ENCODE results near the gene FOSB. TPM values are rescaled to one million over a fixed set of nuclear protein-coding genes. Genes with fewer than 3 reads are reported as not detected.
"Not testable (repeated sequence)": the region's sequence is repeated elsewhere in the genome, so short reads cannot be mapped to it uniquely, and the experiment has no call there.

Gene FOSB
- total RNA-seq, 1 donor from 2014 or later, result 17.2 TPM

- H3K36me3 Mint-ChIP-seq (ENCODE audit: low read depth), result peaks cover 16% of the 10 kb centered on the region
- no peaks in the 10 kb centered on the region for H3K9me3 Mint-ChIP-seq
- H3K27me3 Mint-ChIP-seq (ENCODE audit: insufficient read depth), result no peaks in the 10 kb centered on the region
- intact Hi-C loops (cut with micrococcal nuclease), result loop anchor here (1.0 to 5.0 kb wide), 6 partner anchors 15 to 331 kb away; partner anchors contain the start of genes BLOC1S3, FOSB, POLR1G and TRAPPC6A
- H3K4me3 Mint-ChIP-seq, result peak overlapping the region; percentile 97
- peaks cover 27% of the 10 kb centered on the region for H3K4me1 Mint-ChIP-seq (ENCODE audit: low read depth)
- no peak for DNase-seq (ENCODE audit: low spot score)
- H3K27ac Mint-ChIP-seq, result peak overlapping the region; percentile 48
Observed at GRCh38 chr19:45507872-45508416, 40.1 kb downstream of the FOSB start.

DNA sequence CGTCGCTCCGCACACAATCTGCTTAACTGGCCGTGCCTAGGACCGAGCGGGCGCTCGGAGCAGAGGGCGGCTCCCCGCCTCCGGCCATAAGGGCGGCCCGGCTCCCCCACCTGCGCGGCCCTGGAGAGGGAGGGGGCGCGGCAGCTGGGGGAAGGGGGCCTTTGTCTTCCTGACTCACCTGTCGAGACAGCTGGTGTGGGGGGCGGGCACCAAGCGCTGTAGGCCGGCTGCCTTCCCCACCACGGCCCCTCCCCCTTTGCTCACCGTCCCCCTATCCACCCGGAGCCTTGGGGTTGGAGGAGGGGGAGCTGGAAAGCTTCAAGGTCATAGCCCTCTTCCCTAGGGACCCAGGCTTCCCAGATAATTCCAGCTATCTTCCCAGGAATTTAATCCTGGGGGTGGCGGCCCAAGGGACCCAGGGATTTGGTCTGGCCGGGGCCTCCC, 40.6 kb downstream of the FOSB start:
- Mint-ChIP-seq H3K27me3 (ENCODE audit: insufficient read depth) (no peaks in the 10 kb centered on the region), H3K4me3 (peak overlapping the region; percentile 97), H3K4me1 (ENCODE audit: low read depth) (peaks cover 30% of the 10 kb centered on the region), H3K36me3 (ENCODE audit: low read depth) (peaks cover 18% of the 10 kb centered on the region), H3K9me3 (no peaks in the 10 kb centered on the region), H3K27ac (peak overlapping the region; percentile 96)
- DNase-seq (ENCODE audit: low spot score), result no peak
- intact Hi-C loops (cut with micrococcal nuclease), result loop anchor here (5.0 kb wide), 1 partner anchor 331 kb away; the partner anchor contains the start of genes BLOC1S3 and TRAPPC6A

- H3K4me1 Mint-ChIP-seq (ENCODE audit: low read depth), result peaks cover 35% of the 10 kb centered on the region
- no peaks in the 10 kb centered on the region for H3K27me3 Mint-ChIP-seq (ENCODE audit: insufficient read depth)
- peak overlapping the region; percentile 96 for H3K27ac Mint-ChIP-seq
- peak overlapping the region; percentile 97 for H3K4me3 Mint-ChIP-seq
- intact Hi-C loops (cut with micrococcal nuclease), result loop anchor here (5.0 kb wide), 1 partner anchor 332 kb away; the partner anchor contains the start of genes BLOC1S3 and TRAPPC6A
- no peaks in the 10 kb centered on the region for H3K9me3 Mint-ChIP-seq
- DNase-seq (ENCODE audit: low spot score), result peak; percentile 40
- peaks cover 23% of the 10 kb centered on the region for H3K36me3 Mint-ChIP-seq (ENCODE audit: low read depth)
Observed at GRCh38 chr19:45508861-45509691, 41.3 kb downstream of the FOSB start.

- intact Hi-C loops (cut with micrococcal nuclease), result loop anchor here (5.0 kb wide), 1 partner anchor 332 kb away; the partner anchor contains the start of genes BLOC1S3 and TRAPPC6A
- H3K27me3 Mint-ChIP-seq (ENCODE audit: insufficient read depth), result no peaks in the 10 kb centered on the region
Observed at GRCh38 chr19:45509692-45510015, 41.9 kb downstream of the FOSB start.

GRCh38 chr19:45510352-45510751, 42.6 kb downstream of the FOSB start:
- H3K27me3 Mint-ChIP-seq (ENCODE audit: insufficient read depth); intact Hi-C loops (cut with micrococcal nuclease); DNase-seq (ENCODE audit: low spot score); H3K9me3 Mint-ChIP-seq: not testable (repeated sequence)
- H3K36me3 Mint-ChIP-seq (ENCODE audit: low read depth), result peaks cover 23% of the 10 kb centered on the region
- H3K4me3 Mint-ChIP-seq, result peak overlapping the region; percentile 97
- H3K27ac Mint-ChIP-seq, result peak overlapping the region; percentile 34
- H3K4me1 Mint-ChIP-seq (ENCODE audit: low read depth), result peaks cover 47% of the 10 kb centered on the region

More at GRCh38 chr19:45509692-45510015, 41.9 kb downstream of the FOSB start:
- peaks cover 40% of the 10 kb centered on the region for H3K4me1 Mint-ChIP-seq (ENCODE audit: low read depth)
- peaks cover 23% of the 10 kb centered on the region for H3K36me3 Mint-ChIP-seq (ENCODE audit: low read depth)
- H3K27ac Mint-ChIP-seq, result peak overlapping the region; percentile 96
- H3K9me3 Mint-ChIP-seq, result no peaks in the 10 kb centered on the region
- peak overlapping the region; percentile 97 for H3K4me3 Mint-ChIP-seq
- no peak for DNase-seq (ENCODE audit: low spot score)

DNA sequence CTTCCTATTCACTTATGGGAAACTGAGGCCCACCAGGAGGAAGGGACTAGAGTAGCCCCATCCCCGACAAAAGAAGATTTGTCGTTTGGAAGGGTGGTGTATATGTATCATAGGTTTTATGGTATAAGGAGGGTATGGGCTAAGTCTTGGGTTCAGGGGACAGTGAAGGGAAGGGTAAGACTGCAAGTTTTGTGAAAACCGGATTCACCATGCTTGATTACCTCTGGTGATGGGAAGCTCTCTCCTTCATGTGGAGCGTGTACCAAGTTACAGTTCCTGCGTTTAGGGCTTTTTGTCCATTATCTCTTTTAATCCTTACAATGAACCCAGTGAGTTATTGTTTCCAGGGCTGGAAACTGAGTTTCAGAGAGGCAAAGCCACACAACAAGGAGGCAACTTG, 43.3 kb downstream of the FOSB start:
- peaks cover 54% of the 10 kb centered on the region for H3K4me1 Mint-ChIP-seq (ENCODE audit: low read depth)
- peaks cover 27% of the 10 kb centered on the region for H3K36me3 Mint-ChIP-seq (ENCODE audit: low read depth)
- no peaks in the 10 kb centered on the region for H3K27me3 Mint-ChIP-seq (ENCODE audit: insufficient read depth)
- H3K4me3 Mint-ChIP-seq, result peak overlapping the region; percentile 97
- no peaks in the 10 kb centered on the region for H3K9me3 Mint-ChIP-seq
- intact Hi-C loops (cut with micrococcal nuclease), result no loop called here
- DNase-seq (ENCODE audit: low spot score), result no peak
- H3K27ac Mint-ChIP-seq, result peak overlapping the region; percentile 65

- DNase-seq (ENCODE audit: low spot score), result no peak
- intact Hi-C loops (cut with micrococcal nuclease), result no loop called here
- peak overlapping the region; percentile 63 for H3K27ac Mint-ChIP-seq
- no peaks in the 10 kb centered on the region for H3K27me3 Mint-ChIP-seq (ENCODE audit: insufficient read depth)
- H3K4me3 Mint-ChIP-seq, result peak overlapping the region; percentile 65
- peaks cover 52% of the 10 kb centered on the region for H3K4me1 Mint-ChIP-seq (ENCODE audit: low read depth)
- no peaks in the 10 kb centered on the region for H3K9me3 Mint-ChIP-seq
- peaks cover 33% of the 10 kb centered on the region for H3K36me3 Mint-ChIP-seq (ENCODE audit: low read depth)
Observed at GRCh38 chr19:45512881-45513483, 45.2 kb downstream of the FOSB start.

GRCh38 chr19:45514376-45515051, 46.7 kb downstream of the FOSB start:
- Mint-ChIP-seq H3K27me3 (ENCODE audit: insufficient read depth) (no peaks in the 10 kb centered on the region), H3K4me3 (peak overlapping the region; percentile 67), H3K9me3 (no peaks in the 10 kb centered on the region), H3K27ac (peak overlapping the region; percentile 88), H3K36me3 (ENCODE audit: low read depth) (peaks cover 35% of the 10 kb centered on the region), H3K4me1 (ENCODE audit: low read depth) (peaks cover 51% of the 10 kb centered on the region)
- intact Hi-C loops (cut with micrococcal nuclease), result no loop called here
- DNase-seq (ENCODE audit: low spot score), result no peak

DNA sequence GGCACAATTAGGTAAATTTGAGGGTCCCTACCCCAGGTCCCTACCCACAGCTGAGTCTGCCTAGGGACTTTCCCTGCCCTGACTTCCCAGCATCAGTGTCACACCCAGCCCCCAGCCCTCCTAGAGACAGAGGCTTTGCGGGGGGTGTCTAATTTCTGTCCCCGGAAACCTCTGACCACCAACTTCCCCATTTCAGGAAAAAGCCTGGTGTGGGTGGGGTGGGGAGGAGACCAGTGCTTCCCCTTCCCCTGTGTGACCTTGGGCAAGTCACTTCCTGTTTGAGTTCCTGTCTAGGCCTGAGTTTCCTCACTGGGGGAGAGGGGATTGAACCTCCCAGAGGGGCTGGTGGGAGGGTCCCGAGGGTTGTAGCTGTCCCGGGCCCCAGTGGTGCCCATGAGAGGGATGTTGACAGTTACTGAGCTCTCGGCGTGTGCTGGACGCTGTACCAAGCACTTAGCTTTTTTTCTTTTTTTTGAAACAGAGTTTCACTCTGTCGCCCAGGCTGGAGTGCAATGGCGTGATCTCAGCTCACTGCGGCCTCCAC, 47.4 kb downstream of the FOSB start:
- H3K9me3 Mint-ChIP-seq, result no peaks in the 10 kb centered on the region
- peaks cover 45% of the 10 kb centered on the region for H3K4me1 Mint-ChIP-seq (ENCODE audit: low read depth)
- peak overlapping the region; percentile 71 for H3K27ac Mint-ChIP-seq
- no peaks in the 10 kb centered on the region for H3K27me3 Mint-ChIP-seq (ENCODE audit: insufficient read depth)
- peak overlapping the region; percentile 28 for H3K4me3 Mint-ChIP-seq
- intact Hi-C loops (cut with micrococcal nuclease), result no loop called here
- peaks cover 34% of the 10 kb centered on the region for H3K36me3 Mint-ChIP-seq (ENCODE audit: low read depth)
- no peak for DNase-seq (ENCODE audit: low spot score)

- no peak for DNase-seq (ENCODE audit: low spot score)
- Mint-ChIP-seq H3K4me3 (peak overlapping the region; percentile 28), H3K4me1 (ENCODE audit: low read depth) (peaks cover 41% of the 10 kb centered on the region), H3K36me3 (ENCODE audit: low read depth) (peaks cover 35% of the 10 kb centered on the region), H3K27ac (peak overlapping the region; percentile 77), H3K27me3 (ENCODE audit: insufficient read depth) (no peaks in the 10 kb centered on the region), H3K9me3 (no peaks in the 10 kb centered on the region)
- intact Hi-C loops (cut with micrococcal nuclease), result no loop called here
Observed at GRCh38 chr19:45515807-45516401, 48.1 kb downstream of the FOSB start.

GRCh38 chr19:45517238-45517637, 49.4 kb downstream of the FOSB start:
- intact Hi-C loops (cut with micrococcal nuclease), result no loop called here
- DNase-seq (ENCODE audit: low spot score), result no peak
- peaks cover 32% of the 10 kb centered on the region for H3K4me1 Mint-ChIP-seq (ENCODE audit: low read depth)
- H3K27ac Mint-ChIP-seq, result peak overlapping the region; percentile 27
- peaks cover 30% of the 10 kb centered on the region for H3K36me3 Mint-ChIP-seq (ENCODE audit: low read depth)
- H3K9me3 Mint-ChIP-seq, result no peaks in the 10 kb centered on the region
- no peaks in the 10 kb centered on the region for H3K27me3 Mint-ChIP-seq (ENCODE audit: insufficient read depth)
- no peak overlapping the region for H3K4me3 Mint-ChIP-seq
